GM19023 (cell line): ENCODE data around the gene SPPL3.
A peak's percentile ranks its signal among the peaks of the same experiment; 100 is the strongest.

ENCODE experiments used
- ATAC-seq: cut with Tn5 transposase; IDR thresholded peaks from one replicate; pipeline ENCODE4 v1.9.1; 2021; ENCODE audit warnings: mild to moderate bottlenecking, moderate library complexity; ENCODE audit not compliant: unreplicated experiment

The SPPL3 gene

DNA sequence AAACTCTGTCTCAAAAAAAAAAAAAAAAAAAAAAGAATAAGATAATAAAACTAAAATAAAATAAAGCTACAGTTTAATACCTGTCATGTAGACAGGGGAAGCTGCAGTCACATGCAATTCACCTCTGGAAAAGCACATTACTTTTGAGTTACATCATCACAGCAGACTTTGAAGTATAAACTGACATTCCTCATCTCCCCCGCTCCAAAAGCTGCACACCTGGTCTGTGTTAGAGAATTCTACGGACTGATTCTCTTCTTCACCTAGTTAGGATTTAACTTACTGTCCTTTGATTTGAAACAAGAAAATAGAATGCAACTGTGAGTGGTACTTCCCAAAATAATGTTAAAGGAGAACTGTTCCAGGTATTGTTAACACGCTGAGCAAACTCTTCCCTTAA is 25.1 kb downstream of the SPPL3 start:
- ATAC-seq, result no peak

DNA sequence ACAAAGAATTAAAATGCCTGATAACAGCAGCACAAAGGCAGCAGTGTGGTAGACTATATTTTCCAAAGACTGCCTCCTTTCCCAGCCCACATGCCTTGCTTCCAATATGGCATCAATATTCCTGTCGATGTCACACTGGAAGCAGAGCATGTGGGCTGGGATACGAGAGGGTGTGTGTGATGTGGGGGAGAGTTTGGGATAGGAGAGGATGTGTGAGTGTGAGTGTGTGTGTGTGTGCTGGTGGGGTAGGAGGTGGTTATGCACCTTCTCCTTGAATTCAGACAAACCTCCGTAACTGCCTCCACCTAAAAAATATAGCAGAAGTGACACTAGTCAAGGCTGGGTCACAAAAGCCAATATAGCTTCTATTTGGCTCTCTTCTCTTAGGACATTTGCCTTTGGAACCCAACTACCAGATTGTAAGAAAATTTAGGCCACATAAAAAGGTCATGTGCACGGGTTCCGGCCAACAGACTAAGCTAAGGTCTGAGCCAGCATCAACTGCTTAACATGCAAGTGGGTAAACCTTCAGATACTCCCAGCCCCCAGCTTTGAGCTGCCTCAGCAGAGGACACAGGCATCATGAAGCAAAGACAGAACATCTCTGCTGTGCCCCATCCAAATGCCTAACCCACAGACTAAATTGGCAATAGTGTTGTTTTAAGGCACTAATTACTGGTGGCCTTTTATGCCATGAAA is 29.5 kb downstream of the SPPL3 start:
- ATAC-seq, result no peak

DNA sequence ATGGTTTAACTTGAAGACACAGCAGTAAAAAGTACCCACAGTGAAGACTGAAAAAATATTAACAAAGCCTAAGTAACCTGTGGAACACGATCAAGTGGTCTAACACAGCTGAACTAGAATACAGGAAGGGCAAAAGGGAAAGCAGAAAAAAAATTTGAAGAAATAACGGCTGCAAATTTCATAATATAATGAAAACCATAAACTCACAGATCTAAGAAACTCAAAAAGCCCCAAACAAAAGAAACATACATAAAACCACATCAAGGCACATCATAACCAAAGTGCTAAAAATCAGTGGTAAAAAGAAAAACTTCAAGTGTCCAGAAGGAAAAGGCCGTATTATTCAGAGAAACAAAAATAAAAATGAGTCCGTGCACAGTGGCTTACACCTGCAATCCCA is 30.9 kb downstream of the SPPL3 start:
- no peak for ATAC-seq

DNA sequence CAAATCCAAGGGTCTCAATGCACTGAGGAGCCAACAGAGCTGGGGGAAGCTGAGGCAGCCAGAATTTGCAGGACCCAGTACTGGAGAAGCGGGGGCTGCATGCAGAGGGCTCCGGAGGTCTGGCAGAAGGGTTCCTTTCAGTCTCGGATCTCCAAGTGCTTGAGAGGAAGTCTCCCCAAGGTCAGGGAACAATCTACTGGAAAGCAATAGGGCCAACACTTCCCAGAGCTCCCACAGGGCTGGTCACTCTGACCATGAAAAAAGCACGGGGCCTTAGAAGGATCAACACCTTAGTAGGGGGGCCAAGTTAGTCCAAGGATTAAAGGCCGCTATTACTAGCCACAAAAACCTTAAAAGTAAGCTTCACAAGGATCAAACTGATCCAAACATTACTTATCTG is 31.7 kb downstream of the SPPL3 start:
- ATAC-seq, result no peak

DNA sequence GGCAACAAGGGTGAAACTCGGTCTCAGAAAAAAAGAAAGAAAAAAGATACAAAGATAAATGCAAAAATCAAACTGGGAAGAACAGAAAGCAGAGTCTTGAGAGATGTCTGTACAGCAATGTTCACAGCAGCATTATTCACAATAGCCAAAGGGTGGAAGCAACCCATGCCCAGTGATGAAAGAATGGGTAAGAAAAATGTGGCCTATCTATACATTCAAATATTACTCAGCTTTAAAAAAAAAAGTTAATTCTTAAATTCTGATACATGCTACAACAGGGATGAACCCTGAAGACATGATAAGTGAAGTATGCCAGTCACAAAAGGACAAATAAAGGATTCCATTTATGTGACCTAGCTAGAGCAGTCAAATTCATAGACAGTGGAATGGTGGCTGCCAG is 33.7 kb downstream of the SPPL3 start:
- no peak for ATAC-seq

DNA sequence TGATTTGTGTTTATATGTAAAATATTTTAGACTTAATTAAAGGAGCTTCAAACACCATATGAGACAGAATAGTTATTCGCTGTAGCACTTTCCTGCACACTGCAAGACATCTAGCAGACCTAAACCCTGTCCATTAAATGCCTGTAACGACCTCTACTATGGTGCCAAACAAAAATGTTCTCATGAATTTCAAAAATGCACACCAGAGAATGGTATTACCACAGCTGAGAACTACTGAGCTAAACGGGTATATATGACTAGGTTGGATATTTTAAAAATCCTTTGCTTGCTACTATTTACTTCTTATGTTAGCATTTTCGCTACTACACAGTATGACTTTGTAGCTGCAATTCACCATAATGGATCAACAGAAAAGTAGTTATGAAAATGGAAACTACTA is 34.8 kb downstream of the SPPL3 start:
- ATAC-seq, result no peak

DNA sequence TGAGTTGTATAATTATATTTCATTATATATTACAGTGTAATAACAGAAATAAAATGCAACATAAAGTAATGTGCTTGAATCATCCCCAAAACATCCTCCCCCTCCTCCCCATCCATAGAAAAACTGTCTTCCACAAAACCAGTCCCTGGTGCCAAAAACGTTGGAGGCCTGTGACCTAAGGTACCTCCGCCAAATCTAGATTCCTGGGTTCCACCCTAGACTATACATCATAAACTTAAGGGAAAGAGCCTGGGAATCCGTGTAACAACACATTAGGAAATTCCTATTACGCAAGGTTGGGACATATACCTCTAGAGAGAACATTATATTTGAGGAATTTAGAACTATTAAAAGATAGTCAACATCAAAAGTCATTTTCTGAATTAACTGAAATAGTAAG is 38.0 kb downstream of the SPPL3 start:
- no peak for ATAC-seq

DNA sequence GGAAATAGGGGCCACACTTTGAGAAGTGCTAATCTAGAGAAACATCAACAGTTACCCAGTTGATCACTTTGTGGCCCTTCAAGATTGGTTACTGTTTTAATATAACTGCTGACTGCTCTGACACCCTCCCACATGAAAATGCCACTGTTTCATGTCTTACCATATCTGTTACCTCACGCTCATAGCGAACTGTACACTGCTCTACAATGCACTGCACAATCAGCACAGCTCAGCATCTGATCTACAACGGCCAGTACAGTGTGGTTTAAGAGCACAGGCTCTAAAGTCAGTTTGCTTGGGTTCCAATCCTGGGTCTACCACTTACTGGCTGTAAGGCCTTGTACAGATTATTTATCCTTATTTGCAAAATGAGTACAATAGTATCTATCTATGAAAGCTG is 39.1 kb downstream of the SPPL3 start:
- no peak for ATAC-seq

DNA sequence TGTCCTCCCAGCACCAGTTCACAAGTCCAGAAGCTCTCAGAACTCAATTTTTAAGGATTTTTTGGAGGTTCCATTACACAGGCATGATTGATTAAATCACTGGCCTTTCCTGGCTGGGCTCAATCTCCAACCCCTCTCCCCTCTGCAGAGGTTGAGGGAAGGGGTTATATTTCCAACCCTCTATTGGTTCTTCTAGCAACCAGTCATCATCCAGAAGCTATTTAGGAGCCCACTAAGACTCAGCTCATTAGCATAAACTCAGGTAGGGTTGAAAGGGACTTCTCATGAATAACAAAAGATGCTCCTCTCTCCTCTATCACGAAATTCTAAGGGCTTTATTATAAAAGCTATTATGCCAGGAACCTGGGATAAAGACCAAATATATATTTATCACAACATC is 41.5 kb downstream of the SPPL3 start:
- no peak for ATAC-seq

DNA sequence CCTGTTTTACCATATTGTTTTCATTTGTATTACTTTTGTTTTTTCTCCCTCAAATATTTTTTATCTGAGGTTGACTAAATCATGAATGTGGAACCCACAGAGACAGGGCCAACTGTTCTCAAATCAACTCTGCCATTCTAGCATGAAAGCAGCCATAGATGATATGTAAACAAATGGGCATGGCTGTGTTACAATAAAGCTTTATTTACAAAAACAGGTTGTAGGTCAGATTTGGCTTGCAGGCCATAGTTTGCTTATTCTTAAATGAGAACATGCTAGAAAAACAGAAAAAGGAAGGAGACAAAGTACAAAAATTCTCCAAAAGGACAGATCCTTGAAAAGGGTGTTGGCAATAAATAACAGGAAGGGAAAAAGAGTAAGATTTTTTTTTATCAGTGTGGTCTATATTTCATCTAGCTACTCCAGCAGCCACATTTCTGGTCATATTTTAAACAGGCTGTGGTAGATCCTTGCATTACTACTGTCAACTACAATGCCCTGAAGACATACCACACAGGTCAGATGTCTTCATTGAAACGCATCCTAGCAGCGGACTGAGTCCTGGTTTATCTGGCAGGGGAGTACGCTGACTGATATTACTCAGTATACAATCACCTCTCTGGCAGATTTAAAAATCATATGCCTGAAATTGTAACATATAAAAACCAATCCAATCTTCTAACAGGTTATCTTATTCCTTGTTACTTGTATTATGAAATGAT is 42.9 kb downstream of the SPPL3 start:
- no peak for ATAC-seq

DNA sequence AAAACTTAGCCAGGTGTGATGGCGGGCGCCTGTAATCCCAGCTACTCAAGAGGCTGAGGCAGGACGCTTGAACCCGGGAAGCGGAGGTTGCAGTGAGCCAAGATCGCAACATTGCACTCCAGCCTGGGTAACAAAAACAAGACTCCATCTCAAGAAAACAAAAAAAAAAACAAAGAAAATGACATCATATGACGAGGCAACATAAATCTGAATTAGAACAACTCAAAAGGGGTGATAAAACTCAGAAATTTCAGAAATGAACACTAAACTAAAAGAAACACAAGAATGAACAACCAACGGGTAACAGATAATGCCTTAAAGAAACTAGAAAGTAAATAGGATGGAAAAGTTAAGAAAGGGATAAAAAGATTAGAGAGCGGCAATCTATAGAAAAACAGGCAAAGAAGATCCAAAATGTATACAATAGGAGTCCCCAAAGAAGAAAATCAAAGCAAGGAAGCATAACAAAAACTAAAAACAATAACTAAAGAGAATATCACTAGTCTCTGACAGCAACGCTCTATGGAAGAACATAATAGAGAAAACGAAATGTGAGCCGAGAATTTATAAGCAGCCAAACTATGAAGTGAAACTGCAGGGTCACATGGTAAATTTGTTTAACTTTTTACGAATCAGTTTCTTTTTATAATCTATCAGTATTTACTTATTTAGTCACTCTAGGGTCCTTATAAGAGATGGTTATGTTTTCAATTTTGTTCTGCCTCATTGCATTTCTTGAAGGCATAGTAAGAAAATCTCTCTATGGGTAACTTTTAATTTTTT is 45.7 kb downstream of the SPPL3 start:
- no peak for ATAC-seq

DNA sequence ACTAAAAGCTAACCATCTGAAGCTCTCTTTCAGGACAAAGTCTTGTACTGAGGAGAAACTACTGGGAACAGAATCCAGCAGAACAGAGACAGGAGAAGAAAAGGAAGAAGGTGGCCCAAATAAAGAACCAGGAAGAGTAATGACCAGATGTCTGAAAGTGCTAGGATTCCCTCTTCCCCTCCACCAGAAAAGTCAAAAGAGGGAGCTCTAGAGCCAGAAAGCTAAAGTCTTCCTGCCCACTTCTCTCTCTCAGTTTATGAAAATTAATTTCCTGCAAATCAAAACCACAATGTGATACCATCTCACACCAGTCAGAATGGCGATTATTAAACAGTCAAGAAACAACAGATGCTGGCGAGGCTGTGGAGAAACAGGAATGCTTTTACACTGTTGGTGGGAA is 47.2 kb downstream of the SPPL3 start:
- ATAC-seq, result no peak

DNA sequence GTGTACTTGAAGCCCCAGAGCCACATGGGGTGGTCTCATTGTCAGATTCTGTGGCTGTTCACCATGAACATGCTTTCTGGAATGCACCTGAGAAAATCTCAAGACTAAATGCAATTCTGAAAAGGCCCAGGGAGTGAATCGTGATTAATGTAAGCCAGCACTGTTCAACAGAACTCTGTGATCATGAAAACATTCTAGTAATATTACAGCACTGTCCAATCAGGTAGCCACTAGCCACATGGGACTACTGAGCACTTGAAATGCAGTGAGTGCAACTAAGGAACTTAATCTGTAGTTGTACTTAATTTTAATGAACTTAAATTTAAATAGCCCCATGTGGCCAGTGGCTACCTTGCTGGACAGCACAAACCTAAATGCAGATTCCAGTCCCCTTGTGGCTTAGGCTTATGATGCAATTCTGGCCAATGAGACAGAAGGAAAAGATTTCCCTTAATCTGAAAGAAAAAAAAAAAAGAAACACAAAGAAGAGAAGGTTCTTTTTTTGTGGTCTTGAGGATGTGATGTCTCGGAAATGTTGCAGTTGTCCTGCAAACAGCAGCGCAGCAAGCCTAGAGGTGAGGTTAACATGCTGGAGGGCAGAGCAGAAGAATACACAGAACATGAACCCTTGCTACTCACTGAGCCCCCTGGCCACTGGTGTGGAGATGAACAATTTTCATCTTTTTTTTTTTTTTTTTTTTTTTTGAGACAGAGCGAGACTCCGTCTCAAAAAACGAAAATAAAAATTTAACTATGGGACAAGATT is 48.2 kb downstream of the SPPL3 start:
- no peak for ATAC-seq

DNA sequence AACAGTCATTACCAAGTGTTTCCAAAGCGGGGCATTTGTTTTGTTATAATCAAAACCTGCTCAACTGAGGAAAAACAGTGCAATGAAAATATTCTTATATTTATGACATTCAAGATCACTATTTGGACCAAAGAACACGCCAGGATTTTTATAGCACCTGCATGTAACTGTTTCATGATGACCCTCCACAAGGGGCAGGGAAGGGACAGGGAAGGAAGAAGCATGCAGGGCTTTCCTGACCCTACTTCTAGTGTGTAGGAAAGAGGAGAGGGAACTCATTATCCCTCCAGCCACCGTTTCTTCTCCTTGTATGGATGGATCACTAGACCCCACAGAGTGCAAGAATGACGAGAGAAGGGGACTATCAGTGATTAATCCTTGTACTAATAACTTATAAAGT is 49.4 kb downstream of the SPPL3 start:
- no peak for ATAC-seq

DNA sequence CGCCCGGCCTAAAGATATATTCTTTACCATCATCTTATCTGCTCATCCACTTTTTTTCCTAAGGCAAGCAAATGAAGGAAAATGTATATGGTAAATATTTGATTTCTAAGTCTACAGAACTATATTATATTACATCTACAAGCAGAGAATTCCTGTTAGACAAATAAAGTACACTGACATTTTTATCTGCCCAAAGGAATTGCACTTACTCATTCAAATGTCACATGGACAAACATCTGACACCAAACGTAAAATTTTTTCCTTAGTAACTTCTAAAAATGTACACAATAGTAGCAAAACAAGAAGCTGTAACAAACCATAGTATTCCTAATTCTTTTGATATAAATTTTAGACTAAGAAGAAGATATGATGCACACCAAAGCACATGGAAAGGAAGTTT is 51.0 kb downstream of the SPPL3 start:
- ATAC-seq, result no peak

DNA sequence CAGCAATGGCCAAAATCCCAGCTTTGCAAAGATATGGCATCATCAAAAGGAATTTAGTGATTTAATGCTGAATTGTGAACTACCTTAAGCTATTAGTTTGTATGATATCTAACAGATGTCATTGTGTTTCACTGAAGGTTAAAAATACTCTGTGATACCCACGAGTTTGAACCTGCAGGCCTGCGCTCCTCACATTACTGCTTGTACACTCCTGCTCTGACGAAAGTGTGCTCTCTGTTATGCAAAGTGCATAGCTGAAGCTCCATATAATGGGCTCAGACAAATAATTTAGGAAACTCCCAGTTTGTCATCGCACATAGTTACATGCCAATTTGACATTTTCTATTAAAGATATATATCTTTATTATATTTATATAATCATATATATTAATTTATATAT is 52.2 kb downstream of the SPPL3 start:
- ATAC-seq, result no peak

DNA sequence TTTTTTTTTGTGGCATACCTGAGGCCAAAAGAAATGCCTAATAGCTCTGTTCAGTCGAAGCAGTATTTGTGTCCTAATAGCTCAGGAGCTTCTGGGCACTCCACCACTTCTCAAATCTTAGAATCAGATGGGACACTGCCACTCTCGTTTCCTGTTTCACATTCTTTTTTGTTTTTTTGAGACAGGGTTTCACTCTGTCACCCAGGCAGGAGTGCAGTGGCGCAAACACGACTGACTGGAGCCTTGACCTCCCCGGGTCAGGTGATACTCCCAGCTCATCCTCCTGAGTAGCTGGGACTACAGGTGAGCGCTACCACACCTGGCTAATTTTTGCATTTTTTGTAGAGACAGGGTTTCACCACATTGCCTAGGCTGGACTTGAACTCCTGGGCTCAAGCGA is 52.7 kb downstream of the SPPL3 start:
- ATAC-seq, result peak; percentile 46

DNA sequence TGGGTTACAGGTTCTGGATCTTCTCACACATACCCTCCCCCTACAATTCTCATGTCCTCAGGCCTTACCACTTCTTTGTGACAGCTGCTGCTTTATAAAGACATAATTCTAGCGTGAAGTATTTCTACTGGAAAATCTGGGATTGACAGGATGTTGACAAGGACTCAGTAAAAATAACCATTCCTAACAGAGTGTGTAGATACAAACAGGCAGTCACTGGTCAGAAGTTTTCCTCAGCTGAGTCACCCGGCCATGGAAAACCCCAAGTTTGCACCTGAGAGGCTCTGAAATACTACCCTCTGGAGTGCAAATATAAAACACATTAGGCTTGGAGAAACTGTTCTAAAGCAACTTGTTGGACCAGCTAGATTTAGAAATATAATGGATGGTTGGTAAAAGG is 54.4 kb downstream of the SPPL3 start:
- ATAC-seq, result no peak

DNA sequence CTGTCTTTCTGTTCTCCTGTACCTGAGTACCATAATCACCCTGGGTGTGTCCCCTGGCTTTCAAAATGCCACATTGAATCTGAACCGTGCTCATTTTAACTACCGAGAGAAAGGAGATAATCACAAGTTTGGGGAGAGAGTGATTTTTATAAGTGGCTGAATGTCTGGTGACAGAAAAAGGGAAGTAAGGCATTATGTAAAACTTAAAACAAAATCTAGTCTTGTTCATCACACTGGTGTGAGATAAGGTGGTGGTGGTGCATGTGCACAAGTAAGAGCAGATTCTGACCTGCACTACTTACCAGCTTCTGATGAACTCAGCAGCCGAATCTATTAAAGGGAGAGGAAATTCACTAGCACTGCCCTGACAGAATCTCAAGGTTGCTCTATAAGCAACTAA is 56.3 kb downstream of the SPPL3 start:
- no peak for ATAC-seq

DNA sequence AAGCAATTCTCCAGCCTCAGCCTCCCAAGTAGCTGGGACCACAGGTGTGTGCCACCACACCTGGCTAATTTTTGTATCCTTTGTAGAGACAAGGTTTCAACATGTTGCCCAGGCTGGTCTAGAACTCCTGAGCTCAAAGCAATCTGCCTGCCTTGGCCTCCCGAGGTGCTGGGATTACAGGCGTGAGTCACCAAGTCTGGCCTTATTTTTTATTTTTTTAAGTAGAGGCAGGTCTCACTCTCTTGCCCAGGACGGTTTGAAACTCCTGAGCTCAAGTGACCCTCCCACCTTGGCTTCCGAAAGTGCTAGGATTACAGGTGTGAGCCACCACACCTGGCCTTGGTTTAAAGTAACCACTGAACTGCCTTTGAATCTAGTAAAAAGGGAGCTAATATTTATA is 56.8 kb downstream of the SPPL3 start:
- ATAC-seq, result no peak

DNA sequence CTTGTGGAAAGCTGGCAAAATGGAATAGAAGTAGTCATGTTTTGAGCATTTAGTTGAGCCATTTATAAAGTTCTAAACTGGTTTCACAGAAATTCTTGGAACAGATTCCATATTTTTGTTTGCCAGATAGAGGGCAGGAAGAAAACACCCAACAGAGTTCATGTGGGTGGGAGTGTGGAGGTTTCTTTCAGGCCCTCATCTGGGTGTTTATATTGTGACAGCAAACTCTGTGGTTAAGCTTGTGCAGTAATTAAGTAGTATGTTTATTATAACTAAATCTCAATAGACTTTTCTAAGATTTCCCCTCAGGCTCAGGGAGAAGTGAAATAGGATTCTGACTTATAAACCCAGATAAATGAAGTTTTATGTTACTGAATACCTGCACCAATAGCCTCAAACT is 57.4 kb downstream of the SPPL3 start:
- ATAC-seq, result no peak
